GM12864 (cell line): ENCODE results near the gene DUSP22.

Experiments
- DNase-seq: peaks from one replicate; pipeline ENCODE4 v3.0.0-alpha.2; 2011; ENCODE audit warnings: low read depth
- H3K4me3 ChIP-seq: 2 replicates; pipeline ENCODE4 v1.5.1; 2011; ENCODE audit warnings: mild to moderate bottlenecking, low read depth, low read length, control low read depth
- CTCF ChIP-seq: IDR thresholded peaks from 2 replicates; pipeline ENCODE4 v1.5.1; 2011; ENCODE audit warnings: low read depth, mild to moderate bottlenecking, moderate library complexity, low read length, control low read depth, inconsistent platforms; ENCODE audit errors: missing control alignments

Gene DUSP22

GRCh38 chr6:363291-363690 lies 71.0 kb downstream of the DUSP22 start:
- no peak overlapping the region for H3K4me3 ChIP-seq
- TF ChIP-seq CTCF, result no peak
- DNase-seq, result no peak

GRCh38 chr6:363909-364308 lies 71.6 kb downstream of the DUSP22 start:
- no peak overlapping the region for H3K4me3 ChIP-seq
- DNase-seq, result no peak
- TF ChIP-seq CTCF, result no peak

- H3K4me3 ChIP-seq, result no peak overlapping the region
- TF ChIP-seq CTCF, result no peak
- peak; percentile 57 for DNase-seq
Observed at GRCh38 chr6:364609-365540, 72.6 kb downstream of the DUSP22 start.

- no peak for TF ChIP-seq CTCF
- no peak overlapping the region for H3K4me3 ChIP-seq
- DNase-seq, result no peak
Observed at GRCh38 chr6:365835-366234, 73.5 kb downstream of the DUSP22 start.

GRCh38 chr6:366389-367297 lies 74.4 kb downstream of the DUSP22 start:
- H3K4me3 ChIP-seq, result no peak overlapping the region
- no peak for TF ChIP-seq CTCF
- no peak for DNase-seq

GRCh38 chr6:367298-367794 lies 75.1 kb downstream of the DUSP22 start:
- no peak overlapping the region for H3K4me3 ChIP-seq
- TF ChIP-seq CTCF, result no peak
- no peak for DNase-seq
